GM18868 (cell line): ENCODE results near the gene RTL1.

Experiments
- ATAC-seq: cut with Tn5 transposase; IDR thresholded peaks from one replicate; pipeline ENCODE4 v1.9.1; 2021; ENCODE audit warnings: mild to moderate bottlenecking, moderate library complexity; ENCODE audit not compliant: unreplicated experiment

The RTL1 gene

DNA sequence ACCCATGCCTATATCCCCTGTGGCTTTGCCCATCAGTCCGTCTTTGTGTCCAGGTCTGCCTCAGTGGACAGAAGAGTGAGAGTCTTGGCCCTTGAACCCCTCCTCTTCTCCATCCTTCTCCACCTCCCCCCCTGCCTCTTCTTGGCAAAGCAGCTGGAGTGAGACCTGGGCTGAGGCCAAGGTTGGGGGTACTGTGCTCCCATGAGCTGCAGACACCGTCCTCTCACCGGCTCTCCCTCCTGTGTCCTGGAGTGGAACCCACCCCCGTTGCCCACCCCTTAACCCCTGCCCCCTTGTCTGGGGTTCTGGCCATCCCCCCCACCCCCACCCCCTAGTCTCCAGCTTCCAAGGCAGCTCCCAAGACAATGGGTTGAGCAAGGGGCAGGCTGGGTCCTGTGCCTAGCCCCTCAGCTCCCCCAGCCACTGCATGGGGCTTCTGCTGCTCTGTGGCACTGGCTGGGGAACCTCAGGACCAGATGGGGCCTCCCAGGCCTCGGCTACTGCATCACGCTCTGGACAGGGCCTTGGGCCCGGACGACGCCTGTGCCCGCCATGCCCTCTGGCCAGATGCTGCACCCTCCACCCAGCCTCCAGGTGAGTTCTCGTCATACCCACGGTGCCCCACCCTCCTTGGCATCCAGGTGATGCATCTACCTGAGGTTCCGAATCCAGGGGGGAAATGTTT, 35.7 kb downstream of the RTL1 start:
- ATAC-seq = no peak

DNA sequence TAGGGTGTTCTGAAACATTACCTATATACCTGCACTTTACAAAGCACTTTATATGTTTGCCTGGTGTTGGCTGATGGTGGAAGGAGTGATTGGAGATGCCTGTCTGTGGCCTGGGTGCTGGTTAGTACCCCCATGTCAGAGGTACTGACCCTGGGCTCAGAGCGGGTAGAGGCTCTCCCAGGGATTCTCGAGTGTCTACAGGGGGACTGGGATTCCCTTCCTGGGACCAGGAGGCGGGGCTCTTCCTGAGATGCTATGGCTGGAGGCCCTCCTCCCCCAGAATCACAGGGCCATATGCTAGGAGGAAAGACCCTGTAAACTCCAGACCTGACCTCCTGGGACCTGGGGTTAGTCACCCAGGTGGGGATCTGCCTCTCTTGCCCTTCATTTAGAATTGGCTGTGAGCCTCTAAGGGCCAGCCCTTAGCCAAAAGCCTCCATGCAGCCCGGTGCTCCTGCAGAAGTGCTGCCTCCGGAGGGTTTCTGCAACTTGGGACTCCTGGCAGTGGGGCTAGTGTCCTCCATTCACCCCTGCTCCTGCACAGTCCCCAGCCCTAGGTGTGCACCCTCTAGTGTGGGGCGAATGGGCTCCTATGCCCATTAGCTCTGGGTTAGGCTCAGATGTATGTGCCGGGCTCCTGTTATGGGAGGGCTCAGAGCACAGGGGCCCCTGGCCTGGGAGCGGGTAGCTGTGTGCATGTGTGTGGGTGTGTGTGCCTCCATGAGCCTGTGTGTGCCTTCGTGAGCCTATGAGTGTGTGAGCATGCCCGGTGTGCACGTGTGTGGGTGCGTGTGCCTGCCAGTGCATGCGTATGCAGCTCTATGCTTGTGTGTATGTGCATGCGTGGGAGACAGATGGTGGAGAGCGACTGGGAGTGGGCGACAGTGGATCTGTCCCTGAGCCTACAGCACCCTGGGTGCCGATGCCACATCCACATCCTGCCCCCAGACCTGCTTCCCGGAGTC, 36.6 kb downstream of the RTL1 start:
- ATAC-seq = no peak

DNA sequence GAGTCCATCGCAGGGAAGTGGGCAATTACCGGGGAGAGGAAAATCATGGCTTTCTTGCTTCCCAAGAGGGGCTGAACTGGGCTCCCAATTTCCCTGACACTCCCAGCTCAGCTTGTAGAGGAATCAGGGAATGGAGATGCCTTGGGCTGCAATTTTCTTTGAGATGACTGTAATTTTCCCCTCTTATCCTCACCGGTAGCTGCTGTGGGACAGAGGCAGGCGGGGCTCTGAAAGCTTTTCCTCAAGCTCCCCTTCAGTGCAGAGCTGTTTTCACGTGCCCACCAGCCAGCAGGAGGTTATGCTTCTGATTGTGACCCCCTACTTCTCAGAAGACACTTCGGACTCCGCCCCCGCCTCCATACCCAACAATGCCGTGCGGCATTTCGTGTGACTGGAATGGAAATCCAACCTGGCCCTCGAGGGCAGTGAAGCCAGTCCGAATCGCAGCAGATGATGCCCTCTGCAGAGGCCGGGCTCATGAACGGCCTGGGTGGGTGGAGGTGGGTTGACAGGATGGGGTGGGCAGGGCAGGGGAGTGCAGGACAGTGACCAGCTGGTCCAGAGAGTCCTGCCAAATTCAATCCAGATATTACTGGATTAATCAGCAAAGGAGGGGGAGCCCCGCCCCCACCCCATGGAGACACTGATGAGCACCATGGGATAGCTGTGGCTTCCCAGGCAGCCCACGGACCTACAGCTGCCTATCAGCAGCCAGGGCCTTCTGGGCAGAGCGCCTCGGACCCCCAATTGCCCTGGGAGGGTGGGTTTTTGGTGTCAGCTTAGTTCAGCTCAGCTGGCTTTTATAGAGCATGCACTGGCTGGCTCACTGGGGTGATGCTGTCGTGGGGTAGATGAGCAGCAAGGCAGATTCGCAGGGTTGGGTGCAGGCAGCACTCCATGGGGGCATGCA, 37.6 kb downstream of the RTL1 start:
- ATAC-seq = no peak

GRCh38 chr14:100864960-100865681, 38.4 kb downstream of the RTL1 start:
- no peak for ATAC-seq

DNA sequence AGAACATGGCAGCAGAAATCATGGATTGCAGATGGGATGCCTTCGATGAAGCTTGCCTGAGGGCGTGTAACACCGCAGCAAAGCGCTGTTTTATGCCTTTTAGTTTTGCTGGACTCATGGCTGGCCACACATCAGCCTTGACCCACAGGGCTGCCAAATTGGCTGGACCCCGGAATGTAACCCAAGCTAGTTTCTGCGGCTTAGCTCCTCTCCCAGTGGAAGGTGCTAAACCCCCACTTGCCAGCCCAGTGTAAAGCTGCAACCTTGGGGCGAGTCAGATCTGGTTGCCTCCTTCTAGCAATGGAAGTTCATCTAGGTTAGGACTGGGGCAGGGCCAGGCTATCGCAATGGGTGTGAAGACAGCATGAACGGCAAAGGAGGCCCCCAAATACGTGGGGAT, 39.3 kb downstream of the RTL1 start:
- ATAC-seq = no peak

GRCh38 chr14:100862793-100863192, 40.7 kb downstream of the RTL1 start:
- no peak for ATAC-seq

DNA sequence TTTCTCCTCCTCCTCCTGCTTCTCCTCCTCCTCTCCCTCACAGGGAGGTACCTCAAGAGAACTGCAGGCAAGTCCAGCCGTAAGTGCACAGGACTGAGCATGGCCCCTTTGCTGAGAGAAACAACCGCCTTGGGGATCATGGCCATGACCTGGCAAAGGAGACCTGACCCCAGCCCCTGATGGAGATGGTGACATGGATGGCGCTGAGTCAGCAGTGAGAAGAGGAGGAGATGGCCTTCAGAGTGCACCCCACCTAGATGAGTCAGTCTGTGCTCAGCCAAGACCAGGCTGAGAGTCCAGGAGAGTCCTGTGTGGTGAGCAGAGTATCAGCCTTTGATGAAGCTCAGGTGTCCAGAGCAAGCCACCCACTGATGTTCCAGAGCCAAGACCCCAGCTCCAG, 41.2 kb downstream of the RTL1 start:
- ATAC-seq = no peak

GRCh38 chr14:100861937-100862247, 41.6 kb downstream of the RTL1 start:
- no peak for ATAC-seq

DNA sequence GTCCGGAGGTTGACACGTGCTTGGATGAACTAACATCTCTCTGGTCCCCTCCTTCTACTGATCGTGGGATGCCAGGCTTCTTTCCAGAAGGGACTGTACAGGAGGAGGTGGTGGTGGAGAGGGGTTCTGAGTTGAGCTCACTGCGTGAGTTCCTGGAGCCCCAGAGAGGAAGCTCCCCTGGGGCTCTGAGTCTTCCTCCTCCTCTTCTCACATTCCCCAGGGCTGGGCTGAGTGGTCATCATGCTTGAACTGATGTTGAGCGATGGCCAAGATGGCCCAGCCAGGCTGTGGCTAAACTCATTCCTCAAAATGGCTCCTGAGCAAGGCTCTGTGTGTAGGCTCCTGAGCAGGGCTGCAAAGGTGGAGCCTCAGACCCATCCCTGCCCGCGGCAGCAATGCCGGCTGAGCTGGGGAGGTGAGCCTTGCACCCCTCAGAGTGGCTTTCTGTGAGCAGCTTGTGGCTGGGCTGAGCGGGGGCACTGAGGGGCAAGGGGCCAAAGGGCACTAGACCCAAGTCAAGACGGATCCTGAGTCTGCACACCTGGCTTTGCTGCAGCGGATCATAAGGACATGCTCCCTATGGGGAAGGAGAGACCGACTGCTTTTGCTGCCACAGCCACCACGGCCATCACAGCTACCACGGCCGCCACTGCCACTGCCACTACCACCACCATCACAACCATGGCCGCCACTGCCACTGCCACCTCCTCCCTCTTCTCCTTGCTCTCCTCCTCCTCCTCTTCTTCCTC, 42.2 kb downstream of the RTL1 start:
- no peak for ATAC-seq

DNA sequence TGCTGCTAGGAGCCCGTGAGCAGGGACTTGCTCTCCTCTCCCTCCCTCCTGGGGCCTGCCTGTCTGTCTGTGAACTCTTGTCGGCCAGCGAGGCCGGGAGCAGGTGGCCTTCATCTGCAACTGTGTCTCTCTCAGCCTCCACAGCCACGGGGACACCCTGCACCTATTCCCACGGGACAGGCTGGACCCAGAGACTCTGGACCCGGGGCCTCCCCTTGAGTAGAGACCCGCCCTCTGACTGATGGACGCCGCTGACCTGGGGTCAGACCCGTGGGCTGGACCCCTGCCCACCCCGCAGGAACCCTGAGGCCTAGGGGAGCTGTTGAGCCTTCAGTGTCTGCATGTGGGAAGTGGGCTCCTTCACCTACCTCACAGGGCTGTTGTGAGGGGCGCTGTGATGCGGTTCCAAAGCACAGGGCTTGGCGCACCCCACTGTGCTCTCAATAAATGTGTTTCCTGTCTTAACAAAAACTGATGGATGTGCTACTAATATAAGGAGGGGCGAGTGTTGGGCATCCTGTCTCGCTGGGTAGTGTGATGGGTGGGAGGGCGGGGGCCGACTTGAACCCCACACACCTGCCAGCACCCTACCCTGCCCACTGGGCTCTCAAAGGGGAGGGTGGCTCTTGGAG, 42.9 kb downstream of the RTL1 start:
- ATAC-seq = no peak

- no peak for ATAC-seq
Observed at GRCh38 chr14:100859781-100860180, 43.7 kb downstream of the RTL1 start.

DNA sequence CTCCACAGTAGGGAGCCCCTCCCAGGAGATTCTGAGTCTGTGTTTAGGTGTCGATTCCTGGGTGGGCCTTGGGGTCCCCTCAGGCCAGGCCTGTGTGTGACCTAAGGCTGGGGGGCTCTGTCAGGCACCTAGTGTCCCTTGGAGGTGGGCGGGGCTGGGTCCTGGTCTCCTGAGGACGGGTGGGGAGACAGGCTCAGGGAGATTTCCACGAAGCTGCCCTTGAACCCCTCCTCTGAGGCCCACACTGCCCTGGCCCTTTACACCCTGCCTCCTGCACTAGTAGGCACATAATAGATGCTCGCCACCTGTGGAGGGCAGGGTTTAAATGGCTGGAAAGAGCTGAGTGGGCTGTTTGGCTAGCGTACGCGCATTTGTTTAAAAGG, 44.7 kb downstream of the RTL1 start:
- ATAC-seq = no peak

DNA sequence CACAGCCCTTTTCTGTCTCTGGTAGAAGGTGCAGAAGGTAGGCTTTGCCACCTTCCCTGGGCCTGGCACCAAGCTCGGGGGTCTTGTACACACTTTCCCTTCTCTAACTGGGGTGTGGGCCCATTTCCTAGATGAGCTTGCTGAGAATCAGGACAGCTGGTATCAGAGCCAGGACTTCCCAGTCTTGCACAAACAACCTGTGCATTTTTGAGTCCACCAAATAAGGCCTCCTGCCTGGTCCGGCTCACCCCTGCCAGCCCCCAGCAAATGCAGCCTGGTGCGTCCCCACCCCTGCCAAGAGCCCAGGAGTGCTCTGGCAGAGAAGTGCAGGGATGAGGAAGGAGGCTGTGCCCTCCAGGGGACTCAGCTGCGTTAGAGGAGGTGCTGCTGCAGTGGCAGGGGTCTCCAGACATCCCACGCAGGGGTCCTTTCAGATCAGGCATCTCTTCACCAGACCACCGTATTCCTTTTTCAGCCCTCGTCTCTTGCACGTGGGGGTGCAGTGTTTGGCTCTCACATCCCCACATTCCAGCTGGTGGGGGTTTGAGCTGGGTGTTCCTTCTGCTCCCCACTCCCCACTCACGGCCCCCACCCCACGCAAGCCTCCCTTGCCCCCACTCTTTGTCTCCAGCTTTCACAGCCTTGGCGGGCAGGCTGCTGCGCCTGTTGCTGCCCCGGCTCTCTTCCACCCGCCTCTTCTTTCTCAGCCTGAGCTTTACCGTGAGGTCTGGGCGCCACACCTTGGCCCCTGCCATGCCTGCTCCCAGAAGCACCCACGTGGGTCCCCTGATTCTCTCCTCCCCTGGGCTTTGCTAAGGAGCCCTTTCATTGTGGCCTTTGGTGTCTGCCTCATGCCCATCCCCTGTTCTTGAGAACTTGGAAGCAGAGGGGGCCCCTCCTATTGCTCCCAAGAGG, 45.3 kb downstream of the RTL1 start:
- ATAC-seq = no peak

DNA sequence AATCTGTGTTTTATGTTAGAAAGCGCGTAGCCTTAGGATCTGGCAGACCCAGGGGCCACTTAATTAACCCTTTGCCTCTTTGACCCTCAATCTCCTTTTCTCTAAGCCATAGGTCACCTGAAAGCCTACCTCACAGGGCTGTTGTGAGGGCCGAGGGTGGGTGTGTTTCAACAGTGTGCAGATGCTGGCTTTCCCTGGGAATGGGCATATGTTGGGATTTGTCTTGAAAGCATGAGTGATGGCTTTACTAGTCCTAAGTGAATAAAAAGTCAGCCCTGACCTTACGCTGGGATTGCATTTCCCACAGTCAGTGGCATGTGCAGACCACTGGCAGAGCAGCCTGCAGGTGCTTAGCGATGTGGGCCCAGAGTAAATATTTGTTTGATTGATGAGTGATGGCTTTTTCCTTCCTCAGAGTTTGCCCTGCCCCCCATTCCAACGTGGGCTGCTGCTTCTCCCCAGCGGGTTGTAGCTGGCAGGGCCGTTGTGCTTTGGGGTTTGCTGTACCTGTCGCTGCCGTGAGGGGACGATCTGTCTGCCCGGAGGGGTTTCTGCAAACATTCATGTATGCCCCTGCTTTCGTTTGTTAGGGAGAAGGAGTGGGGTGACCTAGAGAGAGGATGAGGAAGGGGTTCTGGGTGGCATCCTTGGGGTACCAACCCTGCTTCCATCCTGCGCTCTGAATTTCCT, 46.1 kb downstream of the RTL1 start:
- ATAC-seq = no peak

DNA sequence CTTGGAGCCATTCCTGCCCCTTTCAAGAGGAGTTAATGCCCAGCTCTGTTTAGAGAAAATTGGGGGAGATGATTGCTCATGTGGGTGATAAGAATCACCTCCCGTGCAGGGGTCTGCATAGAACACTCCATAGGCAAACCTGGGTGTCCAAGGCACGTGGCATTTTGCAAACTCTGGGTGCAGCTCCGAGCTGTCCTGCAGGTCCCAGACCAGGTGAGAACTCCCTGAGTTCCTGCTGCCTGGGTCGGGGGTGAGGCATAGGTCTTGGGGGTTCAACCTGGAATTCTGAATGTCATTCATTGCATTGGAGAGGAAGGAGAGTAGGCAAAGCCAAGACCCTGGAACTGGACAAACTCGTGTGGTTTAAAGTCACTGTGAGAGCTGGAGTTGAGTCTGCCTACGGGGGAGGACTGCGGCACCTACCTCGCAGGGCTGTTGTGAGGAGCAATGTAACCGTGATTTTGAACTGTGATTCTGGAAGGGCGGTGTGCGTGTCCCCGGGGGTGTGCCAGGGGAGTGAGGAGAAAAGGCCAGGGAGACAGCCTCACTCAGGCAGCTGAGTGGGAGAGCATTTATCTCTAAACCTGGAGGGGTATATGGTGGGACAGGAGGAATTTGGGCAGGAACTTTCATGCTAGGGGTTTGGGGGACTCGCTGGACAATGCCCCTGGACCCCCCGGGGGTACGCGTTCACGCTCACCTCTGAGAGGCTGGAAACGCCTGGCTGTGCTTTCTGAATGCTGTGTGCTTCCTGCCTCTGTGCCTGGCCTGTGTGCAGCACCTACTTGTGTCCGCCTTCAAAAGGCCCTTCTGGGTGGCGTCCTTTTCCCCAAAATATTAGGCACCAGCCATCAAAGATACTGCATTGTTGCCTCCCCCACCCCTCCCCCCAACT, 47.2 kb downstream of the RTL1 start:
- ATAC-seq = no peak

GRCh38 chr14:100855256-100855930, 48.1 kb downstream of the RTL1 start:
- ATAC-seq = no peak
